ENCODE results near the gene FAF1.
A peak's percentile ranks its signal among the peaks of the same experiment; 100 is the strongest.

The FAF1 gene

GRCh38 chr1:50978144-50978851 is 18.2 kb upstream of the FAF1 start:
- no peak for DNase-seq (ENCODE audit: low read depth)
- peak overlapping the region; percentile 69 for H3K4me3 ChIP-seq (ENCODE audit: low read depth, low read length)
- TF ChIP-seq CTCF (conservative IDR thresholded peaks at IDR 0.05; ENCODE audit: low read depth, low read length) = no peak

- DNase-seq (ENCODE audit: low read depth) = peak; percentile 20
- H3K4me3 ChIP-seq (ENCODE audit: low read depth, low read length) = peak overlapping the region; percentile 69
Measured at GRCh38 chr1:50977575-50978143, 17.6 kb upstream of the FAF1 start.

GRCh38 chr1:50976890-50977574 is 17.0 kb upstream of the FAF1 start:
- peak overlapping the region; percentile 69 for H3K4me3 ChIP-seq (ENCODE audit: low read depth, low read length)
- peak; percentile 30 for DNase-seq (ENCODE audit: low read depth)
- no peak for TF ChIP-seq CTCF (conservative IDR thresholded peaks at IDR 0.05; ENCODE audit: low read depth, low read length)

More at GRCh38 chr1:50977575-50978143, 17.6 kb upstream of the FAF1 start:
- TF ChIP-seq CTCF (conservative IDR thresholded peaks at IDR 0.05; ENCODE audit: low read depth, low read length) = no peak

- DNase-seq (ENCODE audit: low read depth) = no peak
- no peak for TF ChIP-seq CTCF (conservative IDR thresholded peaks at IDR 0.05; ENCODE audit: low read depth, low read length)
- H3K4me3 ChIP-seq (ENCODE audit: low read depth, low read length) = peak overlapping the region; percentile 69
Measured at GRCh38 chr1:50976111-50976889, 16.2 kb upstream of the FAF1 start.

- TF ChIP-seq CTCF (conservative IDR thresholded peaks at IDR 0.05; ENCODE audit: low read depth, low read length) = no peak
- no peak overlapping the region for H3K4me3 ChIP-seq (ENCODE audit: low read depth, low read length)
- DNase-seq (ENCODE audit: low read depth) = no peak
Measured at GRCh38 chr1:50975436-50975835, 15.4 kb upstream of the FAF1 start.

- TF ChIP-seq CTCF (conservative IDR thresholded peaks at IDR 0.05; ENCODE audit: low read depth, low read length) = no peak
- H3K4me3 ChIP-seq (ENCODE audit: low read depth, low read length) = no peak overlapping the region
- DNase-seq (ENCODE audit: low read depth) = no peak
Measured at GRCh38 chr1:50974618-50974935, 14.5 kb upstream of the FAF1 start.
